CD4-positive, alpha-beta T cell treated with Interleukin-6 at 100 ng/mL for 8 hours (primary cell): ENCODE results near the gene AOC2.
"Not testable (repeated sequence)": the region's sequence is repeated elsewhere in the genome, so short reads cannot be mapped to it uniquely, and the experiment has no call there.

Source experiments
- DNase-seq: peaks from one replicate; pipeline ENCODE4 v3.0.0-alpha.2; 2020; ENCODE audit warnings: mixed read lengths, low spot score

The AOC2 gene

GRCh38 chr17:42855048-42855596 lies 10.7 kb downstream of the AOC2 start:
- DNase-seq: no peak

GRCh38 chr17:42856093-42856492 lies 11.7 kb downstream of the AOC2 start:
- DNase-seq: not testable (repeated sequence)

- not testable (repeated sequence) for DNase-seq
Observed at GRCh38 chr17:42856516-42856915, 12.1 kb downstream of the AOC2 start.

GRCh38 chr17:42857389-42857788 lies 13.0 kb downstream of the AOC2 start:
- DNase-seq: no peak

GRCh38 chr17:42865638-42866094 lies 21.3 kb downstream of the AOC2 start:
- DNase-seq: no peak

- DNase-seq: no peak
Observed at GRCh38 chr17:42866216-42866615, 21.8 kb downstream of the AOC2 start.

- no peak for DNase-seq
Observed at GRCh38 chr17:42866631-42867575, 22.5 kb downstream of the AOC2 start.

GRCh38 chr17:42867694-42868261 lies 23.4 kb downstream of the AOC2 start:
- DNase-seq: not testable (repeated sequence)

- no peak for DNase-seq
Observed at GRCh38 chr17:42868338-42868737, 24.0 kb downstream of the AOC2 start.

- no peak for DNase-seq
Observed at GRCh38 chr17:42871647-42872046, 27.3 kb downstream of the AOC2 start.

GRCh38 chr17:42872251-42872965 lies 28.0 kb downstream of the AOC2 start:
- no peak for DNase-seq

- no peak for DNase-seq
Observed at GRCh38 chr17:42873315-42873714, 28.9 kb downstream of the AOC2 start.

- DNase-seq: not testable (repeated sequence)
Observed at GRCh38 chr17:42873932-42874695, 29.7 kb downstream of the AOC2 start.

GRCh38 chr17:42877037-42877436 lies 32.7 kb downstream of the AOC2 start:
- no peak for DNase-seq

- no peak for DNase-seq
Observed at GRCh38 chr17:42878123-42878880, 33.9 kb downstream of the AOC2 start.

GRCh38 chr17:42878924-42879595 lies 34.7 kb downstream of the AOC2 start:
- no peak for DNase-seq

- no peak for DNase-seq
Observed at GRCh38 chr17:42879596-42879985, 35.2 kb downstream of the AOC2 start.

GRCh38 chr17:42880776-42881310 lies 36.5 kb downstream of the AOC2 start:
- no peak for DNase-seq

- DNase-seq: not testable (repeated sequence)
Observed at GRCh38 chr17:42881706-42882105, 37.3 kb downstream of the AOC2 start.

GRCh38 chr17:42882166-42882565 lies 37.8 kb downstream of the AOC2 start:
- DNase-seq: no peak
